Esophagus muscularis mucosa (tissue), 4 donors: ENCODE results near the gene KCNQ1. TPM values are rescaled to one million over a fixed set of nuclear protein-coding genes. Genes with fewer than 3 reads are reported as not detected.

Experiments used
- DNase-seq: peaks from one replicate; pipeline ENCODE4 v3.0.0-alpha.2; 2017; ENCODE audit errors: extremely low spot score
- H3K27ac ChIP-seq, 4 donors: fragments of 200-600 bp; sonication (generic); replicated peaks in 1 of 4; 1 replicate in 3 of 4; 2 replicates in 1 of 4; pipeline ENCODE4 v1.5.1; 2016 to 2019; ENCODE audit warnings: mild to moderate bottlenecking in 1 of 4
- H3K27me3 ChIP-seq, 4 donors: fragments of 200-600 bp; sonication (generic); one replicate each; pipeline versions ENCODE4 v1.5.1 to v1.6.0; 2016 to 2019
- H3K36me3 ChIP-seq, 4 donors: fragments of 200-600 bp; sonication (generic); one replicate each; pipeline ENCODE4 v1.5.1; 2016 to 2019
- H3K4me1 ChIP-seq, 4 donors: fragments of 200-600 bp; sonication (generic); one replicate each; pipeline ENCODE4 v1.5.1; 2016 to 2019
- H3K4me3 ChIP-seq, 4 donors: fragments of 200-600 bp; sonication (generic); 1 replicate in 2 of 4; 2 replicates in 2 of 4; pipeline ENCODE4 v1.5.1; 2016 to 2019; ENCODE audit warnings: mild to moderate bottlenecking in 4 of 4, moderate library complexity in 1 of 4
- H3K9me3 ChIP-seq, 4 donors: fragments of 200-600 bp; sonication (generic); 1 replicate in 3 of 4; 2 replicates in 1 of 4; pipeline ENCODE4 v1.5.1; 2016 to 2019
- CTCF ChIP-seq, 3 experiments: fragments of 200-600 bp in 2 of 3; fragments of 450-650 bp in 1 of 3; sonication (generic) in 2 of 3; IDR thresholded peaks; one replicate each; pipeline ENCODE4 v1.5.1; 2017 to 2019; ENCODE audit warnings: antibody characterized with exemption in 3 of 3, mild to moderate bottlenecking in 2 of 3, moderate library complexity in 1 of 3
- EP300 ChIP-seq: sonication (generic); formaldehyde crosslinking; IDR thresholded peaks from one replicate; pipeline ENCODE4 v1.6.1; 2017; ENCODE audit warnings: antibody characterized with exemption
- POLR2A ChIP-seq: fragments of 450-650 bp; IDR thresholded peaks from one replicate; pipeline ENCODE4 v1.6.1; 2017; ENCODE audit warnings: antibody characterized with exemption, moderate library complexity, mild to moderate bottlenecking, low read depth
- POLR2AphosphoS5 ChIP-seq, 2 donors: sonication (generic); formaldehyde crosslinking; IDR thresholded peaks; one replicate each; pipeline ENCODE4 v1.6.1; 2017; ENCODE audit warnings: antibody characterized with exemption in 2 of 2
- WGBS: methylation state at CpG from one replicate; pipeline ENCODE4 v1.1.5; 2018; 5-methylcytosine and 5-hydroxymethylcytosine counted together
- intact Hi-C: fragments of 100-400 bp; cut with DNase I; formaldehyde crosslinking; loops from one replicate; pipeline ENCODE4 v1.15.1; 2023
- total RNA-seq, 4 donors: library from RNA; depleted of rRNA; stranded (reverse); fragments of >200 nt; gene quantifications; one replicate each; pipeline versions ENCODE4 v1.1.0 to v1.2.1, GENCODE V29; 2016

KCNQ1 gene
- total RNA-seq, 4 donors from 2014 or later: 2.1 to 5.9 (median 4.3) TPM

- no peak for DNase-seq
- TF ChIP-seq POLR2AphosphoS5 (IDR thresholded peaks at IDR 0.05) (no peak), POLR2A (no peak), EP300 (no peak)
- H3K4me3 ChIP-seq: no peak overlapping the region
- H3K36me3 ChIP-seq: peaks cover 0 to 11% (median 0%) of the 10 kb centered on the region in 4 donors
- H3K9me3 ChIP-seq: no peaks in the 10 kb centered on the region
- no peak overlapping the region for H3K27ac ChIP-seq
- no peaks in the 10 kb centered on the region for H3K27me3 ChIP-seq
- H3K4me1 ChIP-seq: peaks cover 0 to 5% (median 0%) of the 10 kb centered on the region in 4 donors
- WGBS: 89% methylated on average over 12 of the region's 14 CpGs
- intact Hi-C loops: no loop called here
These were observed 398.7 kb downstream of the KCNQ1 start for GRCh38 chr11:2843551-2843950.

GRCh38 chr11:2844116-2844842 lies 399.5 kb downstream of the KCNQ1 start:
- Histone ChIP-seq H3K4me1 (no peaks in the 10 kb centered on the region), H3K27ac (no peak overlapping the region), H3K36me3 (peaks cover 0 to 11% (median 0%) of the 10 kb centered on the region in 4 donors), H3K9me3 (no peaks in the 10 kb centered on the region), H3K4me3 (no peak overlapping the region), H3K27me3 (no peaks in the 10 kb centered on the region)
- no peak for DNase-seq
- intact Hi-C loops: no loop called here
- no peak for TF ChIP-seq EP300
- TF ChIP-seq POLR2A: no peak
- no peak for TF ChIP-seq POLR2AphosphoS5 (IDR thresholded peaks at IDR 0.05)
- no peak for TF ChIP-seq CTCF (IDR thresholded peaks at IDR 0.05)
- WGBS: 91% methylated on average over 15 of the region's 19 CpGs

- DNase-seq: no peak
- no peaks in the 10 kb centered on the region for H3K27me3 ChIP-seq
- H3K27ac ChIP-seq: no peak overlapping the region
- H3K4me1 ChIP-seq: no peaks in the 10 kb centered on the region
- no peak for TF ChIP-seq EP300
- no peak for TF ChIP-seq POLR2A
- no peak for TF ChIP-seq POLR2AphosphoS5 (IDR thresholded peaks at IDR 0.05)
- TF ChIP-seq CTCF (IDR thresholded peaks at IDR 0.05): no peak
- WGBS: 93% methylated on average over 12 of the region's 12 CpGs
- no peak overlapping the region for H3K4me3 ChIP-seq
- no peaks in the 10 kb centered on the region for H3K9me3 ChIP-seq
- peaks cover 0 to 11% (median 0%) of the 10 kb centered on the region in 4 donors for H3K36me3 ChIP-seq
- intact Hi-C loops: no loop called here
These were observed 400.2 kb downstream of the KCNQ1 start for GRCh38 chr11:2844996-2845395.

GRCh38 chr11:2846056-2846455 lies 401.2 kb downstream of the KCNQ1 start:
- 86% methylated on average over 17 of the region's 17 CpGs for WGBS
- intact Hi-C loops: no loop called here
- no peak for DNase-seq
- no peaks in the 10 kb centered on the region for H3K9me3 ChIP-seq
- no peaks in the 10 kb centered on the region for H3K27me3 ChIP-seq
- H3K27ac ChIP-seq: no peak overlapping the region
- no peaks in the 10 kb centered on the region for H3K4me1 ChIP-seq
- H3K4me3 ChIP-seq: no peak overlapping the region
- TF ChIP-seq POLR2AphosphoS5 (IDR thresholded peaks at IDR 0.05): no peak
- TF ChIP-seq CTCF (IDR thresholded peaks at IDR 0.05): no peak
- no peak for TF ChIP-seq POLR2A
- TF ChIP-seq EP300: no peak
- peaks cover 0 to 11% (median 0%) of the 10 kb centered on the region in 4 donors for H3K36me3 ChIP-seq

- H3K4me3 ChIP-seq: no peak overlapping the region
- WGBS: 88% methylated on average over 5 of the region's 11 CpGs
- no peak for DNase-seq
- no peaks in the 10 kb centered on the region for H3K4me1 ChIP-seq
- no peak overlapping the region for H3K27ac ChIP-seq
- TF ChIP-seq POLR2A: no peak
- no peak for TF ChIP-seq POLR2AphosphoS5 (IDR thresholded peaks at IDR 0.05)
- no peak for TF ChIP-seq EP300
- TF ChIP-seq CTCF (IDR thresholded peaks at IDR 0.05): no peak
- H3K27me3 ChIP-seq: no peaks in the 10 kb centered on the region
- H3K9me3 ChIP-seq: no peaks in the 10 kb centered on the region
- H3K36me3 ChIP-seq: peaks cover 0 to 11% (median 0%) of the 10 kb centered on the region in 4 donors
- intact Hi-C loops: no loop called here
These were observed 401.7 kb downstream of the KCNQ1 start for GRCh38 chr11:2846470-2846869.
